Measurements from ENCODE around the gene AP2A2. TPM values are rescaled to one million over a fixed set of nuclear protein-coding genes. Genes with fewer than 3 reads are reported as not detected.

AP2A2 gene
- total and polyA plus RNA-seq, 8 donors: 15.0 to 350 (median 39.9) TPM

GRCh38 chr11:921921-922678 is 3.6 kb upstream of the AP2A2 start:
- Histone ChIP-seq H3K36me3 (peaks cover 0 to 1% (median under 1%) of the 10 kb centered on the region in 4 donors), H3K9me3 (no peaks in the 10 kb centered on the region), H3K4me1 (peaks cover 7 to 22% (median 15%) of the 10 kb centered on the region in 4 donors), H3K27ac (no peak overlapping the region), H3K27me3 (no peaks in the 10 kb centered on the region), H3K4me3 (no peak overlapping the region)
- DNase-seq: no peak
- 68 to 77% (median 75%) methylated on average over 13 to 15 of the region's 15 CpGs for WGBS, 5 donors
- TF ChIP-seq, protein P1, sequence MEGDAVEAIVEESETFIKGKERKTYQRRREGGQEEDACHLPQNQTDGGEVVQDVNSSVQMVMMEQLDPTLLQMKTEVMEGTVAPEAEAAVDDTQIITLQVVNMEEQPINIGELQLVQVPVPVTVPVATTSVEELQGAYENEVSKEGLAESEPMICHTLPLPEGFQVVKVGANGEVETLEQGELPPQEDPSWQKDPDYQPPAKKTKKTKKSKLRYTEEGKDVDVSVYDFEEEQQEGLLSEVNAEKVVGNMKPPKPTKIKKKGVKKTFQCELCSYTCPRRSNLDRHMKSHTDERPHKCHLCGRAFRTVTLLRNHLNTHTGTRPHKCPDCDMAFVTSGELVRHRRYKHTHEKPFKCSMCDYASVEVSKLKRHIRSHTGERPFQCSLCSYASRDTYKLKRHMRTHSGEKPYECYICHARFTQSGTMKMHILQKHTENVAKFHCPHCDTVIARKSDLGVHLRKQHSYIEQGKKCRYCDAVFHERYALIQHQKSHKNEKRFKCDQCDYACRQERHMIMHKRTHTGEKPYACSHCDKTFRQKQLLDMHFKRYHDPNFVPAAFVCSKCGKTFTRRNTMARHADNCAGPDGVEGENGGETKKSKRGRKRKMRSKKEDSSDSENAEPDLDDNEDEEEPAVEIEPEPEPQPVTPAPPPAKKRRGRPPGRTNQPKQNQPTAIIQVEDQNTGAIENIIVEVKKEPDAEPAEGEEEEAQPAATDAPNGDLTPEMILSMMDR (IDR thresholded peaks at IDR 0.05): no peak
- TF ChIP-seq POLR2A (IDR thresholded peaks at IDR 0.05): no peak
- TF ChIP-seq POLR2AphosphoS5 (IDR thresholded peaks at IDR 0.05): no peak
- no peak for TF ChIP-seq EP300 (IDR thresholded peaks at IDR 0.05)
- intact Hi-C loops (cut with DNase I; ENCODE audit: low total_unique reads): no loop called here

GRCh38 chr11:923691-924405 is 1.8 kb upstream of the AP2A2 start:
- WGBS, 5 donors: 87 to 93% (median 88%) methylated on average over 15 to 19 of the region's 19 CpGs

DNA sequence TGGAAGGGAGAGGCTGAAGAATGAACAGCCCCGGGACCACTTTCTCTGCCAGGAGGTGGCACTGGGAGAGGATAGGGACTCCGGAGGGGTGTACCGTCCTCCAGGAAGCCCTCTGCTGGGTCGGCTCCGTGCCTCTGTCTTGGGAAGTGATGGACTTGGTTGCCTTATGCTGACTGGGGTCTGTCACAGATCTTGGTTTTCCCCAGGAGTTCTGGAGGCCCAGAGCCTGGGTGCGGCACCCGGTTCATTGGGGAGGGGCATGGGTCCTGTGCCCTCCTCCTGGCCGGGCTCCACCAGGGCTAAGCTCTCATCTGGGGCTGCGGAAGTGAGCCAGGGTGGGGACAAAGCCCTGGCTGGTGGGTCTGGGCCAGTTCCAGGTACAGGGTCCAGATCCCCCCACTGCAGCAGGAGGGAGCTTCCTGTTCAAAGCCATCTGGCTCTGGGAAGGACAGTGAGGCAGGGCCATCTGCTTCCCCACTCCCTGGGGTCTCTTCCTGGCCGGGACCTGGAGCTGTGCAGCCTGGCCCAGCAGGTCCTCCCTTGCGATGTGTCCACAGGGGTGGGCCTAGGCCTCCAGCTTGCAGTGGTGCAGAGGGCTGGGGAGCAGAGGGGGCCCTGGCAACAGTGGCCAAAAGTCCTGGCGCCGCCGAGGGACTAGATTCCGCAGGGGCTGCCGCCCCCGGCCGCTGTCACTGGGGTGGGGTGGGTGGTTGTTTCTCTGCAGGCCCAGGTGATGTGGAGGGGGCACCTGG is 1.1 kb upstream of the AP2A2 start:
- DNase-seq: peak in 1 of 2 donors; percentile 50
- intact Hi-C loops (cut with DNase I; ENCODE audit: low total_unique reads): no loop called here
- TF ChIP-seq POLR2A (IDR thresholded peaks at IDR 0.05): no peak
- TF ChIP-seq, protein P1 (IDR thresholded peaks at IDR 0.05): no peak
- no peak for TF ChIP-seq POLR2AphosphoS5 (IDR thresholded peaks at IDR 0.05)
- no peak for TF ChIP-seq EP300 (IDR thresholded peaks at IDR 0.05)
- Histone ChIP-seq H3K27me3 (no peaks in the 10 kb centered on the region), H3K4me3 (peak overlapping the region in 2 of 4 donors; percentile 61 to 96), H3K36me3 (peaks cover 0 to 5% (median 4%) of the 10 kb centered on the region in 4 donors), H3K27ac (peak overlapping the region in 4 of 5 donors; percentile 57 to 95 (median 92)), H3K9me3 (no peaks in the 10 kb centered on the region), H3K4me1 (peaks cover 28 to 42% (median 39%) of the 10 kb centered on the region in 4 donors)
- WGBS, 5 donors: 73 to 91% (median 78%) methylated on average over 6 to 18 of the region's 18 CpGs

More at GRCh38 chr11:923691-924405, 1.8 kb upstream of the AP2A2 start:
- intact Hi-C loops (cut with DNase I; ENCODE audit: low total_unique reads): no loop called here
- peaks cover 20 to 40% (median 32%) of the 10 kb centered on the region in 4 donors for H3K4me1 ChIP-seq
- H3K36me3 ChIP-seq: peaks cover 0 to 5% (median 4%) of the 10 kb centered on the region in 4 donors
- no peak for DNase-seq
- peak overlapping the region in 2 of 5 donors; percentile 92 to 95 for H3K27ac ChIP-seq
- TF ChIP-seq, protein P1 (IDR thresholded peaks at IDR 0.05): no peak
- TF ChIP-seq POLR2AphosphoS5 (IDR thresholded peaks at IDR 0.05) (no peak), POLR2A (IDR thresholded peaks at IDR 0.05) (no peak), EP300 (IDR thresholded peaks at IDR 0.05) (no peak)
- H3K9me3 ChIP-seq: no peaks in the 10 kb centered on the region
- H3K4me3 ChIP-seq: no peak overlapping the region
- H3K27me3 ChIP-seq: no peaks in the 10 kb centered on the region

DNA sequence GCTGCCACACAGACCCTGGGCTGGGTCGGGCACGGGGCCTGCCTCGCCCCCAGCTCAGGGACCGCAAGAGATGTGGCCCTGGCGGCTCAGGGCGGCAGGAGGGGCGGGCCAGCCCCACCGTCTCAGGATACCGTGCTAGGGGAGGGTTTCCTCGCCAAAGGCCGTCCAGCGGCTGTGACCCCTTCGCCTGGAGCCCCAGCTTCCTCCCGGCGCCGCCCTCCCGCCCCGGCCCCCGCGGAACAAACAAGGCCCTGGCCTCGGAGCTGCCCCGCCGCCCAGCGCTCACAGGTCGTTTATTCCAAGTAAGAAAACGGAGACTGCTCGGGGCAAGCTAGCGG is 543 bp upstream of the AP2A2 start:
- H3K36me3 ChIP-seq: peaks cover 0 to 5% (median 4%) of the 10 kb centered on the region in 4 donors
- H3K4me3 ChIP-seq: peak overlapping the region; percentile 61 to 98 (median 82)
- H3K27me3 ChIP-seq: no peaks in the 10 kb centered on the region
- H3K4me1 ChIP-seq: peaks cover 28 to 48% (median 44%) of the 10 kb centered on the region in 4 donors
- intact Hi-C loops (cut with DNase I; ENCODE audit: low total_unique reads): no loop called here
- H3K27ac ChIP-seq: peak overlapping the region; percentile 19 to 95 (median 92)
- 34 to 50% (median 46%) methylated on average over 9 to 28 of the region's 28 CpGs for WGBS, 5 donors
- peak in 1 of 2 donors; percentile 63 for DNase-seq
- no peaks in the 10 kb centered on the region for H3K9me3 ChIP-seq
- TF ChIP-seq, protein P1 (IDR thresholded peaks at IDR 0.05): no peak
- no peak for TF ChIP-seq POLR2A (IDR thresholded peaks at IDR 0.05)
- TF ChIP-seq EP300 (IDR thresholded peaks at IDR 0.05): no peak
- TF ChIP-seq POLR2AphosphoS5 (IDR thresholded peaks at IDR 0.05): no peak

All from stomach (tissue), 9 donors.